Inflammatory macrophage (primary cell): ENCODE data around the gene PHLDB2.

Experiments used
- DNase-seq, 2 donors: peaks; one replicate each; pipeline ENCODE4 v3.0.0-alpha.2; 2020 to 2022

PHLDB2 gene

DNA sequence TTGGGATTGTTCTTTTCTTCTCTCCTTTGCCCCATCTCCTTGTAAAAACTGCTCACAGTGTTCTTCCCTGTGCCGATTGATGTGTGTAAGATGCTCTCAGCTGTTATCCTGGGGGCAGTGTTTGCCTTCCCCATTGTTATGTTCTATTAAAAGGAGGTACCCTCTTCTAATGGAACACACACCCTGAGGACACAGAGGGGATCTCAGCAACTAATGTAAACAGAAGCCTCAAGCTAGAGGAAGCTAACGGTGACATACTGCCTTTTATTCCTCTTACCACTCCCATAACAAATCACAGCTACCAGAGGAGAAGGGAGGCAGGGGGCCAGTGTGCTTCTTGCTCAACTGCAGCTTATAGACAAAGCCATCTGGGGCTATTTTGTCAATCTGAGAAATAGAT, 141.9 kb downstream of the PHLDB2 start:
- DNase-seq = no peak

DNA sequence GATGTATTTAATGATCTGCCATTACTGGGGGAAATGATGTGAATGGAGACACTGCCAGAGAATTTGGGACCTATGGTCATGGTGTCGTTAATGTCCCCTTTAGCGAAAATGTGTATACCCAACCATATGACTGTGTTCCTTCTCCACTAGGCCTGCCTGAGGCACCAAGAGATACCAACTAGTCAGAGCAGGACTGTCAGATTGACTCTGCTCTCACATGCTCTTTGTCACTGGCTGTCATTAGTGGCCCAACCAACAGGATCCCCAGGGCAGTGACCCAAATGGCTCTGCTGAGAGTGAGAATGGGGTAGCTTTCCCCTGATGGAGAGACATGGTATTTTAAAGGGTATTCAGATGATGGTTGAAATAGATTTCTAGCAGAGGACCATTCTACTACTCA, 142.5 kb downstream of the PHLDB2 start:
- no peak for DNase-seq

DNA sequence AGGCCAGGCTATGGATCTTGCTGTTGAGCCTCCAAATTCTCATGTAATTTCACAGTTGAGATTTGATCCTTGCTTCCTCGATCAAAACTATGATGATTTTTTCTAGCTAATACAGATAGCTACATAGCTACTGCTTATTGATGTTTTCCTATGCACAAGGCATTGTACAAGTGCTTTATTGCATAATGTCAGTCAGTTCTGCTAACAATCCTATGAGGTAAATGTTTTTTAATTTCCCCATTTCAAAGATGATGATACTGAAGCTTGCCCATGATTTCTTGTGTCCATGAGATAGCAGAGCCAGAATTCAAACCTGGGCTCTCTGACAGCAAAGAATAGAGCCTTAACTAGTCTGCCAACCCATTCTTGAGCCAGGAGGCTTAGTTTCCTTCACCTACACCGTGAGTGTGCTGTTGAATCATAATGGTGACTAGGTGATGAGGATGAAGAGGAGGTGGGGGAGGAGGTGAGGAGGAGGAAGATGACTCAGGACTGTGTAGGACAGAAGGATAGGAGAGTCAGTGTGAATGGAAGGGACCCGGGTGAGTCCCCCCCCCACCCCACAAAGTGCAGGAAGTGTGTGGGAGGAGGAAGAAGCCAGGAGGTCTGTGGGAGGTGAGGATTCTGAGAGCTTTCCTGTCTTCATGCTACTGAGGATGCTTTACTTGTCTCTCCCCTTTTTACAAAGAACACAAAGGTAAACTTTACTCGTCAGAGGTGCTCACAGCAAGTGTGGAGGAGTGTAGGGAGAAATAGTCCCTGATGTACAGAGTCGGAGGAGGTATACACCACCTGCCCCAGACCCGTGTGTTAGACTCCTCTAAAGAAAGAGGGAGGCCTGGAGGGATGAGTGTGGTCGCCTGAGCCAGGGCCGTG, 143.3 kb downstream of the PHLDB2 start:
- peak; percentile 20 to 58 for DNase-seq

DNA sequence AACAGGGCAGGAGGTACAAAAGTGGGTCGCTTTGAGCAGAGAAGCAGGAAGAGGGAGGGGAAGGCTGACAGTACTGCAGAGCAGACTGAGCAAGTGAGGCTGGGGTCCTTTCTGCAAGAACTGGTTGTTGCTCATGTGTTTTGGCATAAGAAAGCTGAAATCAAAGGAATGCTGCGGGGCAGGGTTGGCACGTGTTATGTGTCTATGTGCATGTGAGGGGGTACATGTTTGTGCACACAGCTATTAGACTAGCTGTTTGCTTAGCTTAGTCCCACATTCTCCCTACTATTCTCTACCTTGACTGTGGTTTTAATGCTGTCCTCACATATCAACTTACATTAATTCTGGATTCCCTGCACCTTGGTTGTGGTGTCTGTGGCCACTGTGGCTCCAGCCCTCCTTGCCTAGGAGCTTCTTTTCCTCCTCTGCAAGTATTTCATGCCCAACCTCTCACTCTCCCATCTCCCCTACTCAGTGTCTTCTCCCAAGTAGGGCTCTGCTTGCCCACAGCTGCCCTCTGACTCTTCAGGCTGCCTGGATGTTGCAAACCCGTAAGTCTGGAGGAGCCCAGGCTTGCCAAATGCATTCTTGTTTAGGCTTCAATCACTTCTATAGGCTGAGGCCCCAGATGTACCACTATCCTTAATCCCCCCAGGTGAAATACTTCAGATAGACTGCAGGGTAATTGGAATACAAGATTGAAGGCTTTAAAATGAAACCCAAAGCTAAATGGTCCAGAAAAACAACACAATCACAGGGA, 144.4 kb downstream of the PHLDB2 start:
- no peak for DNase-seq

DNA sequence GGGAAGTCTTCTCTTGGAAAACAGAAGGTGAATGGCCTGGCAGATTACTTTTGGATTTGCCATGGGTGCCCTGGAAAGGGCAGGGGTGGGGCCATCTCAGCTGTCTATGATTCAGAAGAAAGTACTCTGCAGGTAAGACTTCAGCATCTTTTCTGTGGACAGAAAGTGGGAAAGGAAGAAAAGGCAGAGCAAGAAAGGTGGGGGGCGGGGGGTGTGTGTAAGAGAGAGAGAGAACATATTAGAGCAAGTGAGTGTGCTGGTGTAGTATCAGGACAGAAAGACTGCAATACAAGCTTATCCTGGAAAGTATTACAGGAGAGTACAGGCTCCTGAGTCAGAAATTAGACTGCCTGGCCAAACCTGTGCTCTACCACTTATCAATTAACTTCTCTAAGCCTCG, 145.1 kb downstream of the PHLDB2 start:
- DNase-seq = no peak

DNA sequence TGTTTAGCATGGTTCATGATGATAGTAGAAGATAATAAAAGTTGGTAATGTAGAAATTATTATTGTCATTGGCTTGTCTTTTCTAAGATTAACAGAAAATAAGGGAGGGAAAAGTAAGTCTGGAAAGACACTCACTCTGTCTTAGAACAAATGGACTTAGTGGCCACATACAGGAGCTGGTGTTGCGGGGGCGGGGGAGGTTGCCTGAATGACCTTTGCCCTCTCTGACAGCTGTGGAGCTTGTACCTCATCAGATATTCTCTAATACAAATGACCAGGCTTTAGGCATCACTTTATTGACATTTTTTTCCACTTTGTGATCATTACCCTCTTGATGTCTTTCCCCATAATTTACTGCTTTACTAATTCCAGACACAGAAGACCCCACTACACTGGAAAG, 145.6 kb downstream of the PHLDB2 start:
- no peak for DNase-seq

DNA sequence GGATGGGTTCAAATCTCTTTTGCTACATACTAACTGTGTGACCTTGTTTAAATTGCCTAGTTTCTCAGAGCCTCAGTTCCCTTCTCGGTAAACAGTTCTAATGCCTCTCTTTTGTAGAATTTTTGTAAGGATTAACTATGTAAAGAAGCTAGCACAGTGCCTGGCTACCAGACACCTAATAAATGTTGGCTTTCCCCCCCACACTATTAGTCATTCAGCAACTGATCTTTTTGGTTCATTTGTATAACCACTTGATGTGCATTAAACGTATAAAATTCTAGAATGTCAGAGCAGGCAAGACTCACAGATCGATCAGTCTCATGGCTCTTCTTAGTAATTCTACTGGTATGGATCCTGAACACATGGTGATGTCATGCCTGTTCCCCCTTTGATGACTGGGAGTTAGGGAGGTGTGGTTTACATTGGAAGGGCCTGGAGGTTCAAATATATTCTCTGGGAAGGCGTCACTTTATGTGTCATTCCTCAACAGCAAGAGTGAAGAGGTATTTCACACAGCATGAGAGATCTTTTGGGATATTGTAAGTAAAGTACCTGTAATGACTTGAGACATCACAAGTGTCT, 146.1 kb downstream of the PHLDB2 start:
- DNase-seq = no peak

DNA sequence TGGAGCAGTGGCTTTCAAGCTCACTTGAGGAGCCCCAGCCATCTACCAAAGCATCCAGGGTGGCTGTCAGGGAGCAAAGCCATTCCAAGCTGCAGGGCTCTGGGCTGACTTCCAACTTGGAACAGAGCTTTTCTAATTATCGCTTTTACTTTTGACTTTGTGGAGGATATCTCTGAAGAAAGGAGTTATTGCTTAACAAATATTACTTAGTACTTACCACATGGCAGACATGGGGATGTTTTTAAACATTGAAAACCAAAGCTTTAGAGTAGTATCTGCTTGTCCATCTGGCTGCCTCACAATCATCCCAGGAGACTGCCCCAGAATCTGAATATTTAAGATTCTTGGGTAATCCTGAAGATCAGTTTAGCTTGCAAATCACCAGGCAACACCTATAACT, 148.6 kb downstream of the PHLDB2 start:
- no peak for DNase-seq

DNA sequence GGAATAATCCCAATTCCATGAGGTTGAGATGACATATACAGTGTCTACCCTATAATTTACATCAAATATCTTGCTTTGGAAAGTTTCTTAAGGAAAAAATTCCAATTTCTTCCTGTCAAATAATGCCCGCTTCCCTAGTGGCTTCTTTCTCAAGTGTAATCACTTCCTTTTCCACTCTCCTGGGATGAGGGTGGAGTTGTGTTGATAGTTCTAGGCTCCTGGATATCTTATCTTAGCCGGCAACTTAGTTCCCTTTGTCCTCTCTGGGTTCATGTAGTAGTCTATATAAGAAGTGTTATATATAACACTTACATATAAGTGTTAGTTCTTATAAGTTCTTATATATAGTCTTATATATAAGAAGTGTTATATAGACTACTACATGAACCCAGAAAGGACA, 150.6 kb downstream of the PHLDB2 start:
- DNase-seq = no peak

DNA sequence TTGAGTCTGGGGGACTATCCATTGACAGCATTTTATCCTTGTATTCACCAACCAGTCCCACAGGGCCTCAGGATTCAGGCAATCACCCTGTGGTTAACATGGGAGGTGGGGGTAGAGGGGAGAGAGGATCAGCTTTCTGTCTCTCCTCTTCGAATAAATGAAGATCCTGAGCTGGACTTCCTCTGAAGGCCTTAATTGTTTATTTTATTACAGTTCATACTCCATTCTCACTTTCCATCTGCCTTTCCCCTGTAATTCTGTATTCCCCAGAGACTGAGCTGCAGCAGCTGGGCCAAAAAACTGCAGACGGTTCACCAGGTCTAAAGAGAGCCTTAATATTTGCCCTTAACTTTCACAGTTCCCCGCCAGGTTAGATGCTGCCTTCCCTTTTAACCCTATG, 151.6 kb downstream of the PHLDB2 start:
- DNase-seq = no peak

DNA sequence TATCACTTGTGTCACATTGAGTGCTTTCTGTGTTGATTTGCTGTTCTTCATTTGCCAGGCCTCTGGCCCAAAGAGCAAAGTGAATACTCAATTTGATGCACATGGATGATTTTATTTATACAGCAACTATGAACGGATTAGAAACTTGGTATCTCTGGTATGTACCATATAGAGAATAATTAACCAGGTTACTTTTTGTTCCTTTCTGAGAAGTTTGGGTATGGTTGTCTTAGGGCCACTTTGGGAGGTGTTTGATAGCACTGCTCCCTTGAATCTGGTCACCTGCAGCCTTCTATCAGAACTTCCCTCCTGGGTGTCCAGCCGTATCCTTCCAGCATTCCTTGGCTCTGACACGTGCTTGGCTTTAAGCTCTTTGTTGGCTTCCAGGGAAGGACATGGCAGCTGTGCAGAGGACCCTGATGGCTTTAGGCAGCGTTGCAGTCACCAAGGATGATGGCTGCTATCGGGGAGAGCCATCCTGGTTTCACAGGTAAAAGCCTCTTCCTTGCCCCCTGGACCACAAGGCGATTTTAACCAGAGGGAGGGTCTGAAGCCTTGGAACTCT, 152.4 kb downstream of the PHLDB2 start:
- no peak for DNase-seq

DNA sequence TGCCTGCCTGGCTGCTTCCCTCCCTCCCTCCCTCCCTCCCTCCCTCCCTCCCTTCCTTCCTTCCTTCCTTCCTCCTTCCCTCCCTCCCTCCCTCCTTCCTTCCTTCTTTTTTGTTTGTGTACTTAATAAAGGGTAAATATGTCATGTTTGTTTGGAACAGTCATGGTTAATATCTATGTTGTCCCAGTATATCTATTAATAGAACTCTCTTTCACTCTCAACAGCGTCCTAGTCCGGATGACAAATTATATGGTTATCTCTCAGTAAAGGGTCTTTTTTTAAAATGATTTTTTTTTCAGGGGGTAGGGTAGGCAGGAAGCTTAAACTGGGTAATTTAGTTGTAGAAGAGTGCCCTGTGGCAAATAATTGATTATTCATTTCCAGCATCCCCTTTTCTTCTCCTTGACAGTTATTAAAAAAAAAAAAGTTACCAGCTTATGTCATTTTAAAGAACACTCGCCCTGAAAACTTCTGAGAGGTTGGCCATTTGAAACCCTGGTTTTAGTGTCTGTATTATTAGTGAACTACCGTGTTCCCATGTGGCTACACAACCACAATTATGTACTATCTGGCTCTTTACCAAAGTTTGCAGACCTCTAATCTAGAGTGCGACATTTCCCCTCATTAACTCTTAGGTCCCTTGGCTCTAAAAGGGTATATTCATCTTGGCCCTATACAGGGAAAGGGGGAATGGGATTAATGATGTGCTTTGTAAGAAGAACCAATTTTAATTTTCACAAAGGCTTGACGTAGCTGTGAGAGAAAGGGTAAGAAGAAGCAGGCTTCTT, 153.3 kb downstream of the PHLDB2 start:
- DNase-seq = no peak

DNA sequence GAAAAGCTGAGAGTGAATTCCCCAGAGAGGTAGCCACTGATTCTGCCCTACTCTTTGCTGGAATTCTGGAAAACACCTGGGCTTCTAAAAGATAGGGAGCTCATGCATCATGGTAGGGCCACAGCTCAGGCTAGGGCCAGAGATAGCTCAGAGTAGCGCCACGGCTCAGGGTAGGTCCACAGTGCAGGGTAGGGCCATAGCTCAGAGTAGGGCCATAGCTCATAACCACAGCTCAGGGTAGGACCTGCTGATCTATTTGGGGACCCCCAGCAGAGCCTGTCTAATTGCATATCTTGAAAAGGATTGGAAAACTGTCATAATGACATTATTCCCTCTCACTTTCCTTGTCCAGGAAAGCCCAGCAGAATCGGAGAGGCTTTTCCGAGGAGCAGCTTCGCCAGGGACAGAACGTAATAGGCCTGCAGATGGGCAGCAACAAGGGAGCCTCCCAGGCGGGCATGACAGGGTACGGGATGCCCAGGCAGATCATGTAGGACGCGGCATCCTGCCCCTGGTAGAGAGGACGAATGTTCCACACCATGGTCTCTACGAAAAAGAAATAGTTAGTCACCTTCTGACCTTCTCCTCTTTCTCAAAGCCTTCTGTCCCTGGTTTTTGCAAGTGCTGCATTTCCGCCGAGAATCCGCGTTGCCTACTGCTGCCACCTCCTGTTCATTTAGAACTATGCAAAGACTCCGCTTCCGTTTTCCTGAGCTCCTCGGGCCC, 154.2 kb downstream of the PHLDB2 start:
- peak; percentile 64 to 78 for DNase-seq

DNA sequence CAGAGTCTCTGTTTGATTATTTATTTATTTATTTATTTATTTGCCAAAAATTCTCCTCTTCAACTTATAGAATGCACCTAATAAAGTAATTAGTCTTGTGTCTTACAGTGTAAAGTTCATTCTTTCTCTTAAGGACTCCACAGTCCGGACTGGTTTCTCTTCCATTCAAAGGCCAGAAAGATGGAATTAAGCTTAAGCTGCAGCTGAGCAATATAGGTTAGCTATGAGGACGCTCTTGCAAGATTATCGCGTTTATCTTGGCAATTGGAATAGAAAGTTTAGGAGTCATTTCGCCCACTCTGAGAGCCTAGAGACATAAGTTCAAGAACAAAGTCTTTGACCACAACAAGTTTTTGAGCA, 154.7 kb downstream of the PHLDB2 start:
- no peak for DNase-seq

DNA sequence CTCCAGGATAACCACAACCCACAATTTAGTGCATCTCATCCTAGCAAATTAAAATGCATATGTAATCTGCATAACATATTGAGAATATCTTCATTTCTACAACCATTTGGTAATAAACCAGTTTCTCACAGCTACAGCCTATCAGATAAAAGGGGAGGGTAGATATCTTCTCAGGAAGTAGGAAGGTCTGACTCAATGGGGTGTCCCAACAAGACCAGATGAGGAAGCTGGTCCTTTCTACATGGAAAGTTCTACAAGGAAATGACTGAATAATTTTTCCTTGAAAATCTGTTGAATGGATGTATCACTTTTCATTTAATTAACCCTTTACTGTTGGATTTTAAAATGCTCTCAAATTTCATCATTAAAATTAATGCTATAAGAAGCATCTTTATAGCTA, 158.0 kb downstream of the PHLDB2 start:
- DNase-seq = peak; percentile 68 to 75

DNA sequence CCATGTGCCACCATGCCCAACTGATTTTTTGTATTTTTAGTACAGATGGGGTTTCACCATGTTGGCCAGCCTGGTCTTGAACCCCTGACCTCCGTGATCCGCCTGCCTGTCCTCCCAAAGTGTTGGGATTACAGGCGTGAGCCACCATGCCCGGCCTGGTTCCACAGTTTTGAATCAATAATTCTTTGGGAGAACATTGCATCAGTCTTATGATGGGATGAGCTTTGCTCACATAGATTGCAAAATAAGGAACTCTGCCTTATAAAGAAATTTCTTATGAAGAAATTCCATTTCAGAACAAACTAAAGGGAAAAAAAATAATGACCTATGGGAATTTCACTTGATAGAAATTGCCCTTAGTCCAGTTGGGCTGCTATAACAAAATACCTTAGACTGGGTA, 159.6 kb downstream of the PHLDB2 start:
- DNase-seq = no peak

DNA sequence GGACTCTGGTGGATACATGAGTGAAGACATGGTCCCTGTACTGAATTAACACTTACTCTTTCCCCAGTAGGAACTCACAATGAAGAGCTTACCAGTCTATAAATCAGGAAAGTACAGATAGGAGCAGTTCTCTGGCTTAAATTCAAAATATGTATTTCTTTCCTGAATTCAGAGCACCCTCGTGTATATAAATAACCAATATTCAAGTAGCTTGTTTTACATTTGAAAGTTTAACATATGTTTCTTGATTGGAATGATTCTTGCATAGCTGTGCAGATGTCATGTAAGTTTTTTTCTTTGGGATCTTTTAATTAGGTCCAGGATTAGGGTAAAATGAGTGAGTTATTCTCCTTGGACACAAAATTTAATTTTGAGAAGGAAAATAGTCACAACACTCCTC, 160.7 kb downstream of the PHLDB2 start:
- no peak for DNase-seq

DNA sequence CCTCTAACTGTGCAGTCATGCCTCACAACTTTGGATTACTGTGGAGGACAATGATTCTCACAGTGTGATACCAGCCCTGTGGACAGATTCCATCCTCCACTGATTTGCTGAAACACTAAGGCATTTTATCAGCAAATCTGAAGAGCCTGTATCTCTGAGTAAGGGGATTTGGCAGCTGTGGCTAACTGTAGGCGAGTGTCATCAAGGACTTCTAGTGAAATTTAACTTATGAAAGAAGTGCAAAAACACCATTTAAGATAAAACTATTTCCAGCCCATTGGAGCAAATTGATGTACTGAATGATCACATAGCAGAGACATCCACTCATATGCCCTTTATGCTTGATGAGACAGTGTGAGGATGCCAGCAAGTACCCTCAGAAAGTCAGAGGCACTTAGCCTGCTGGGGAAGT, 161.6 kb downstream of the PHLDB2 start:
- no peak for DNase-seq
